HG03378 (cell line): Measurements from ENCODE around the gene CACNA1F.

Experiments
- ATAC-seq: cut with Tn5 transposase; IDR thresholded peaks from one replicate; pipeline ENCODE4 v1.9.1; 2021; ENCODE audit warnings: mild to moderate bottlenecking, moderate library complexity; ENCODE audit not compliant: unreplicated experiment

CACNA1F gene

GRCh38 chrX:49257846-49258748 lies 25.0 kb upstream of the CACNA1F start:
- ATAC-seq = no peak

- no peak for ATAC-seq
Measured at GRCh38 chrX:49257074-49257790, 24.1 kb upstream of the CACNA1F start.

DNA sequence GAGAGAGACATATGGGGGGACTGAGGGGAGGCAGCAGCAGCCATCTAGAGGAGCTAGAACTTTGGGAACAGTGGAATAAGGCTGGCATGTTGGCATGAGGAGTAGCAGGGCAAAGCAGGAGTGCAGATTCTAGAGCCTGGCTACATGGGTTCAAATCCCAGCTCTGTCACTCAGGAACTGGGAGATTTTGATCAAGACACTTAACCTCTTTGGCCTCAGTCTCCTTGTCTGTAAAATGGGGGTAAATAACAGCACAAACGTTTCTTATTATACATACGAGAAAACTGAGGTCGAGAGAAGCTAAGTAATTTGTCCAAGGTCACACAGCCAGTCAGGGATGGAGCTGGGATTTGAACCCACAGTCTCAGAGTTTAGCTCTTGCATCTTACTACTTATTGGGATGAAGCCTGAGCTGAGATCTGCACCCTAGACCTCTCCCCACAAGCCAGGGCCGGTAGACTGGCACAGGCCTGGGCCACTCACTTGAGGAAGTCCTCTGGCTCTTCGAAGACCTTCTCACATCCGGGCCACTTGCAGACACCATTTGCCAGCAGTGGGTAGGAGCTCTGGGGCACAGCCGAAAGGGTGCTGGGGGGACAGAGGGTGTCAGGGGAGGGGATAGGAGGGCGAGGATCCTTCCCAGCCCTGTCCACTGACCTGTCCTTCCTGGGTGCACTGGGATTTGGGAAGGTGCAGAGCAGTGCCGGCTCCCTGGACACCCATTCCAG lies 23.3 kb upstream of the CACNA1F start:
- ATAC-seq = no peak

DNA sequence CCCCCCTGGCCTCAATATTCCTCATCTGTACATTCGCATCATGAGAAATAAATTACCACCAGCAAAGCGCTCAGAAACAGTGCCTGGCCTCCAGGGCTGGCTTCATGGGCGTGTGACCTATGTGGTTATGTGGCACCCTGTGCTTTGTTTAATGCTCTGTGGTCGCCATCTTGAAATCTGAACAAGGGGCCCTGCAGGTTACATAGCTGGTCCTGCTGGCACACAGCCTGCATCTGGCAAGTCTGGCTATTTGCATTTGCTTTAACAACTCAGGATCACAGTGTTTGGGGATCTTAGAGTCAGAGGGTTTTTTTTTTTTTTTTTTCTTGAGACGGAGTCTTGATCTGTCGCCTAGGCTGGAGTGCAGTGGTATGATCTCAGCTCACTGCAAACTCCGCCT lies 21.5 kb upstream of the CACNA1F start:
- ATAC-seq = no peak

- ATAC-seq = no peak
Measured at GRCh38 chrX:49251325-49251724, 18.2 kb upstream of the CACNA1F start.

DNA sequence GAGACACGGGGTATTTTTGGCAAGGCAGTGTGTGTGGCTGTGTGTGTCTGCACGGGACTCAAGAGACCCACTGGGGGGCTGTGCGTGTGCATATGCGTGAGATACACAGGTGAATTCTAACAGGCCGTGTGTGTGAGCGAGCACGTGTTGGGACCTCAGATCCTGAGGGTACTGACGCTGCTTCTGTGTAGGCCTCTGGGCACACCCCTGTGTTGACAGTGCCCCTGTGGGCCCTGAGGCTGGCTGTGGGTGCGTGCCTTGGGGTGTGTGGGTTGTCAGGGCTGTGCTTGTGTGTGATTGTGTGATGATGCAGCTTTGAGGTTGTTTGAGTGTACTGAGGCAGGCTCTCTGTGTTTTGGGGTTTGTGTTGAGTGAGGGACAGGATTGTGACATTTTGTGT lies 17.4 kb upstream of the CACNA1F start:
- ATAC-seq = no peak

GRCh38 chrX:49250066-49250465 lies 16.9 kb upstream of the CACNA1F start:
- no peak for ATAC-seq

GRCh38 chrX:49249616-49250015 lies 16.5 kb upstream of the CACNA1F start:
- ATAC-seq = no peak

GRCh38 chrX:49249071-49249470 lies 15.9 kb upstream of the CACNA1F start:
- no peak for ATAC-seq

GRCh38 chrX:49247916-49248811 lies 15.0 kb upstream of the CACNA1F start:
- ATAC-seq = no peak

DNA sequence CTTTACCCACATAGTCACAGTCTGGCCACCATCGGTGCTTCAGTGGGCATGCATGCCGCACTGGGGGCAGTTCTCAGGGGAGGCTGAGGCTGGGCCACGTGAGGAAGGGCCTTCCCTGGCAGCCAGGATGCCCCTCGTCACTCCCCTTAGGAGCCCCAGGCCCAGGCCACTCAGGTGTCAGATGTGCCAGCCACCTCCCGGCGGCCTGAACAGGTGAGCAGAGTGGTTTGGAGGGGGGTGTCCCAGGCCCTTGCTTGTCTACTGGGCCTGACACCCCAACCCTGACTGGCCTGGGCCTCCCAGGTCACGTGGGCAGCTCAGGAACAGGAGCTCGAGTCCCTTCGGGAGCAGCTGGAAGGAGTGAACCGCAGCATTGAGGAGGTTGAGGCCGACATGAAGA lies 14.2 kb upstream of the CACNA1F start:
- no peak for ATAC-seq

DNA sequence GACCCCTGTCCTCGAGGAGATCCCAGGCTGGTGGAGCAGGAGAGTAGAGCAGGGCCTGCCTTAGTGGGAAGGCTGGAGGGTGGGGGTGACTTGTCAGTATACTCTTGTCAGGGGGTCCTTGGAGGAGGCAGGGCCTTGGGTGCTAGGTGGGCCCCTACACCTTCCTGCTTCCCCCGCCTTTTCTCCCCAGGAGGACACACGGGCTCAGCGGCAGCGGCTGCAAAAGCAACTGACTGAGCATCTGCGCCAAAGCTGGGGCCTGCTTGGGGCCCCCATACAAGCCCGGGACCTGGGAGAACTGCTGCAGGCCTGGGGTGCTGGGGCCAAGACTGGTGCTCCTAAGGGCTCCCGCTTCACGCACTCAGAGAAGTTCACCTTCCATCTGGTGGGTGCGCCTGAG lies 13.4 kb upstream of the CACNA1F start:
- ATAC-seq = no peak

- no peak for ATAC-seq
Measured at GRCh38 chrX:49244207-49244606, 11.1 kb upstream of the CACNA1F start.

- no peak for ATAC-seq
Measured at GRCh38 chrX:49243166-49243565, 10.0 kb upstream of the CACNA1F start.

DNA sequence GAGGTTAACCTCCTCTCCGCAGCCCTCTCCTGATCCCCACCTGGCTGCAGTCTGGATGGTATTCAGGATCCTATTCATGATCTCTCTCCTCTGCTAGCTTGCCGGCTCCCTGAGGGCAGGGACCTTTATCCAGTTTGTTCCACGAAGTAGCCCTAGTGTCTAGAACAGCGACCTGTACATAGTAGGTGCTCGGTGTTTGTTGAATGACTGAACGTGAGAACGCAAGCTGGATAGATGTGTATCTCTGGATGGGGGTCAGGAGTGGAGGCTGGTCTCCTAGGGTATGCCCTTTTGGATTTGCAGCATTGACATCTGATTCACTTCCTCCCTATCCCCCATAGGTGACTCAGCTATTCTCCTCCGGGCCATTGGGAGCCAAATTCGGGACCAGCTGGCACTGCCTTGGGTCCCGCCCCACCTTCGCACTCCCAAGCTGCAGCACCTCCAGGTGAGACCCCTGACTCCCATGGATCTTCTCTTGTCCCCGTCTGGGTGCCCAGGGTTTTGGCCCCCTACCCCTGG lies 9.5 kb upstream of the CACNA1F start:
- ATAC-seq = no peak

GRCh38 chrX:49238735-49239134 lies 5.6 kb upstream of the CACNA1F start:
- no peak for ATAC-seq

GRCh38 chrX:49237060-49237459 lies 3.9 kb upstream of the CACNA1F start:
- no peak for ATAC-seq

GRCh38 chrX:49233887-49234555 lies 881 bp upstream of the CACNA1F start:
- ATAC-seq = no peak

- ATAC-seq = no peak
Measured at GRCh38 chrX:49232525-49232924, 615 bp downstream of the CACNA1F start.
